ENCODE measurements around the gene ST6GAL1.

- TF ChIP-seq USF2 (IDR thresholded peaks at IDR 0.05; ENCODE audit: low read depth, low read length) (no peak), RAD21 (IDR thresholded peaks at IDR 0.05; ENCODE audit: low read length) (no peak), MAFK (IDR thresholded peaks at IDR 0.05; ENCODE audit: low read depth, low read length) (no peak), POLR2A (IDR thresholded peaks at IDR 0.05; ENCODE audit: low read depth, low read length) (no peak), MAZ (IDR thresholded peaks at IDR 0.05; ENCODE audit: borderline replicate concordance, low read depth, low read length) (no peak)
- TF ChIP-seq, protein P1, sequence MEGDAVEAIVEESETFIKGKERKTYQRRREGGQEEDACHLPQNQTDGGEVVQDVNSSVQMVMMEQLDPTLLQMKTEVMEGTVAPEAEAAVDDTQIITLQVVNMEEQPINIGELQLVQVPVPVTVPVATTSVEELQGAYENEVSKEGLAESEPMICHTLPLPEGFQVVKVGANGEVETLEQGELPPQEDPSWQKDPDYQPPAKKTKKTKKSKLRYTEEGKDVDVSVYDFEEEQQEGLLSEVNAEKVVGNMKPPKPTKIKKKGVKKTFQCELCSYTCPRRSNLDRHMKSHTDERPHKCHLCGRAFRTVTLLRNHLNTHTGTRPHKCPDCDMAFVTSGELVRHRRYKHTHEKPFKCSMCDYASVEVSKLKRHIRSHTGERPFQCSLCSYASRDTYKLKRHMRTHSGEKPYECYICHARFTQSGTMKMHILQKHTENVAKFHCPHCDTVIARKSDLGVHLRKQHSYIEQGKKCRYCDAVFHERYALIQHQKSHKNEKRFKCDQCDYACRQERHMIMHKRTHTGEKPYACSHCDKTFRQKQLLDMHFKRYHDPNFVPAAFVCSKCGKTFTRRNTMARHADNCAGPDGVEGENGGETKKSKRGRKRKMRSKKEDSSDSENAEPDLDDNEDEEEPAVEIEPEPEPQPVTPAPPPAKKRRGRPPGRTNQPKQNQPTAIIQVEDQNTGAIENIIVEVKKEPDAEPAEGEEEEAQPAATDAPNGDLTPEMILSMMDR (conservative IDR thresholded peaks at IDR 0.05; ENCODE audit: low read depth, low read length): no peak
These were observed 15.0 kb downstream of the ST6GAL1 start for GRCh38 chr3:186945255-186945823.
